ENCODE measurements around the gene RIMS4. TPM values are rescaled to one million over a fixed set of nuclear protein-coding genes. Genes with fewer than 3 reads are reported as not detected.

Gene RIMS4
- not detected for total RNA-seq

DNA sequence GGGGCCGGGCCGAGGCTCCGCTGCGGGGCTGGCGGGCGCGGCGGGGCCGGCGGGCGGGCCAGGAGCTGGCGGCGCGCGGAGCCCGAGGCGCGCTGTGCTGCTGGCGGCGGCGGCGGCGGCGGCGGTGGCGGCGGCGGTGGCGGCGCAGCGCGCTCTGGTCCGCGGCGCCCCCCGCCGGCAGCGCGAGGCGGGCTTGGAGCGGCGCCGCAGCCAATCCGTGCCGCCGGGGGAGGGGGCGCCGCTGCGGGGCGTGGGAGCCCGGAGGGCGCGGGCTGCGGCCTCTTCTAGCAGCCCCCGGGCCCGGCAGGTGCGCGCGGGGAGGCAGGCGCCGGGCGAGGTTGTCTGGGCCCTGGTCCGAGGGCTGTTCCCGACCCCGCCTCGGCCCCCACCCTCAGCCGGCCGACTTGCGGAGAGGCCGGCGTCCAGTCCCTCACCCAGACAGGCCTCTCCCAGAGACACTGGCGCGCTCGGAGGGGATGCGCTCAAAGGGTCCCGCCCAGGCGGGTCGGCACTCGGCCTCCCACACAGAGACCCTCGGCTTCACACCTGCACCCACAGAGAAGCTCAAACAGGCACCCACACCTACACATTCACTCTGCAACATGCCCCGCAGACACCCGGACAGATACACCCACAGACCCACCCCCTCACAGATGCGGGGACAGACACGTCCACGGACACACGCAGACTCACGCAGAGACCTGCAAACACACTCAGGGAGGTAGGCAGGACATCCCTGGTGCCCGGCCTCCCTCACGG is at the start of gene RIMS4:
TSS of gene RIMS4 (minus strand) at position 156 of the 759 bp plus-strand sequence. CDS start 275 bp downstream, outside the sequence.
- CTCF ChIA-PET: no interaction called here
- peaks cover 60% of the 10 kb centered on the region for H3K27me3 Mint-ChIP-seq
- no peak for DNase-seq
- POLR2A ChIA-PET: no interaction called here
- peaks cover 6% of the 10 kb centered on the region for H3K4me1 Mint-ChIP-seq
- H3K27ac Mint-ChIP-seq: no peak within 1 kb of the TSS
- peak within 1 kb of the TSS; percentile 6 for H3K4me3 Mint-ChIP-seq
- no peaks in the 10 kb centered on the region for H3K9me3 Mint-ChIP-seq
- no peaks in the 10 kb centered on the region for H3K36me3 Mint-ChIP-seq (ENCODE audit: low read depth)

DNA sequence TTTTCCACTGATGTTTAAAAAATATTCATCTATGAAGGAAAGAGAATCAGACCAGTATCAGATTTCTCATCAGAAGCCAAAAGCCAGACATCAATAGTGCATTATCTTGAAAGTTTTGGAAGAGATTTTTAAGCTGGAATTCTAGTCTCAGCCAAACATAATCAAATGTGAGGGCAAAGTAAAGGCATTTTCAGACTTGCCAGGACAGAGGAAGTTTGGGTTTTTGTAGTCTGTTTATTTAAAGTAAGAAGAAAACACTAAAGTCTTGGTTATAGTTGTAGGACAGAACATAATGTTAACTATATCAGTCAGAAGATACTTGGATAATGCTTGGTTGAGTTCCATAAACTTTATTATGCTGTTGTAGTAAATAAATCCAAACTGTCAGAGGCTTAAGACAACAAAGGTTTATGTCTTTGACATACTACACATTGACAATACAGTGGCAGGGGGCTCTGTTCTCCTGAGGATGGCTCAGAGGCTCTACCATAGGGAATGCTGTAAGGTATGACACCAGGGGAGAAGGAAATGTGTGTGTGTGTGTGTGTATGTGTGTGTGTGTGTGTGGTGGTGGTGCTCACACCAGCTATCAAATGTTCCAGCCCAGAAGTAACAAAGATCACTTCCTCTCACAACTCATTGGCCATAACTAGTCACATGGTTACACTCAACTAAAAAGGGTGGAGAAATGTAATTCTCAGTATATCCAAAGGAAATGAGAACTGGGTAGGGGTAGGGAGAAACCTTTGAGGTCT is 48.4 kb upstream of the RIMS4 start:
- POLR2A ChIA-PET: no interaction called here
- CTCF ChIA-PET: no interaction called here
- Mint-ChIP-seq H3K36me3 (ENCODE audit: low read depth) (no peaks in the 10 kb centered on the region), H3K4me1 (peaks cover 18% of the 10 kb centered on the region), H3K9me3 (peaks cover 6% of the 10 kb centered on the region), H3K27ac (no peak overlapping the region), H3K4me3 (no peak overlapping the region), H3K27me3 (peaks cover 9% of the 10 kb centered on the region)
- no peak for DNase-seq

DNA sequence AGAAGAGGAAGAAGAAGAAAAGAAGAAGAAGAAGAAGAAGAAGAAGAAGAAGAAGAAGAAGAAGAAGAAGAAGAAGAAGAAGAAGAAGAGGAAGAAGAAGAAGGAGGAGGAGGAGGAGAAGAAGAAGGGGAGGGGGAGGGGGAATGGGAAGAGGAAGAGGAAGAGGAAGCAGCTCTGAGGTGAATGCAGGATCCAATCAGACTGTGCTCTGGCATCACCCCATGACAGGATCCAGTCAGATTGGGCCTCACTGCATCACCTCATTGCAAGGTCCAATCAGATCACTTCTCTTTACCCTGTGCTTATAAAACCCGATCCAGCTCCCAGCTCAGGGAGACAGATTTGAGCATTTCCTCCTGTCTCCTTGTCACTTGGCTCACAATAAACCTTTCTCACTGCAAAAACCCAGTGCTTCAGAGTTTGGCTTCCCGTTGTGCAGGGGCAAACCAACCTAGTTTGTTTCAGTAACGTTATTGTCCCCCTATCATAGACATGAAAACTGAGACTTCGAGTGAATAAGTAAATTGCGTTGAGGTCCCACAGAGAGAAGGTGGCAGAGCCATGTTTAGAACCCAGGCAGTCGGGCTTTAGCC is 46.6 kb upstream of the RIMS4 start:
- DNase-seq: no peak
- Mint-ChIP-seq H3K36me3 (ENCODE audit: low read depth) (no peaks in the 10 kb centered on the region), H3K27ac (no peak overlapping the region), H3K4me3 (no peak overlapping the region), H3K27me3 (peaks cover 9% of the 10 kb centered on the region), H3K9me3 (peaks cover 6% of the 10 kb centered on the region), H3K4me1 (peaks cover 18% of the 10 kb centered on the region)
- CTCF ChIA-PET: no interaction called here
- POLR2A ChIA-PET: no interaction called here

DNA sequence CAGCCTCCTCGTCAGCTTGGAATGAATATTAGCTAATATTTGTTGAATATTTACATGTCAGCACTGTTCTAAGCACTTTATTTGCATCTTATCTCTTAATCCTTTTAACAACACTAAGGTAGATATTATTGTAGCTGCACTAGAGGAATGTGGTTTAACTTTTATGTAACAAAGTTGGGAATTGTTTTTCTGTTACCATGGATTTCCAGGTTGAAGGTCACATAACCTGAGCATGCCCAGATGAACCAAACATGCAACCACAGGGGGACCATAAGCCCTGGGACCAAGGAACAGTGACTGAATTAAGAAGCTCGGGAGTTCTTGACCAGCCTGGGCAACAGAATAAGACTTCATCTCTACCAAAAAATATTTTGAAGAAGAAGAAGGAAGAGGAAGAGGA is 46.1 kb upstream of the RIMS4 start:
- peaks cover 18% of the 10 kb centered on the region for H3K4me1 Mint-ChIP-seq
- POLR2A ChIA-PET: no interaction called here
- H3K9me3 Mint-ChIP-seq: peaks cover 6% of the 10 kb centered on the region
- CTCF ChIA-PET: no interaction called here
- H3K27me3 Mint-ChIP-seq: peaks cover 9% of the 10 kb centered on the region
- no peak for DNase-seq
- H3K4me3 Mint-ChIP-seq: no peak overlapping the region
- no peaks in the 10 kb centered on the region for H3K36me3 Mint-ChIP-seq (ENCODE audit: low read depth)
- H3K27ac Mint-ChIP-seq: no peak overlapping the region

DNA sequence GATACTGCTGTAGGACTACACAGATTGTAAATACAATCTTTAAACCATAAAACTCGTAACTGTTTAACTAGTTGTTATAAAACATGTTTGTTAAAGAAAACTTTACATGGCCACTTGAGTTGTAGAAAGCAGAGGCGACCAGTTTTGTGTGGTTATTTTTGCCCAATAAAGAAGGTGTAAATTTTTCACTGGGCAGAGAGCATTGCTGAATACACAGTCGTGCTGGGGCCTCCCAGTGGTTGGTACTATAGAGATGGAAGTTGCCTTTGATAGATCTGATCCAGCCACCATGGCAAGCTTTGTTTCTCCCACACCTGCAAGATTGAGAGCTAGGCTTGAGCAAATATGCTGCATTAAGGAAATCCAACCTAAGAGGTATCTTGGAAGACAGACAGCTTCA is 41.2 kb upstream of the RIMS4 start:
- ChIA-PET POLR2A (no interaction called here), CTCF (no interaction called here)
- Mint-ChIP-seq H3K27me3 (peaks cover 15% of the 10 kb centered on the region), H3K9me3 (no peaks in the 10 kb centered on the region), H3K36me3 (ENCODE audit: low read depth) (no peaks in the 10 kb centered on the region), H3K4me3 (no peak overlapping the region), H3K4me1 (peaks cover 3% of the 10 kb centered on the region), H3K27ac (no peak overlapping the region)
- no peak for DNase-seq

DNA sequence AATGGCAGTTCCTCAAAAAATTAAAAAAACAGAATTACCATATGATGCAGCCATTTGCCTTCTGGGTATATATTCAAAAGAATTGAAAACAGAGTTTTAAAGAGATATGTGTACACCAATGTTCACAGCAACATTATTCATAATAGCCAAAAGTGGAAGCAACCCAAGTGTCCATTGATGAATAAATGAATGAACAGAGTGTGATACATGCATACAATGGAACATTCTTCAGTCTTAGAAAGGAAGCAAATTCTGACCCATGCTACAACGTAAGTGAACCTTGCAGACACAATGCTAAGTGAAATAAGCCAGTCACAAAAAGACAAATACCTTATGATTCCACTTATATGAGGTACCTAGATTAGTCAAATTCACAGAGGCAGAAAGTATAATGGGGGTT is 40.5 kb upstream of the RIMS4 start:
- Mint-ChIP-seq H3K9me3 (no peaks in the 10 kb centered on the region), H3K27ac (no peak overlapping the region), H3K36me3 (ENCODE audit: low read depth) (no peaks in the 10 kb centered on the region), H3K4me3 (no peak overlapping the region), H3K4me1 (no peaks in the 10 kb centered on the region), H3K27me3 (peaks cover 14% of the 10 kb centered on the region)
- POLR2A ChIA-PET: no interaction called here
- CTCF ChIA-PET: no interaction called here
- DNase-seq: no peak

DNA sequence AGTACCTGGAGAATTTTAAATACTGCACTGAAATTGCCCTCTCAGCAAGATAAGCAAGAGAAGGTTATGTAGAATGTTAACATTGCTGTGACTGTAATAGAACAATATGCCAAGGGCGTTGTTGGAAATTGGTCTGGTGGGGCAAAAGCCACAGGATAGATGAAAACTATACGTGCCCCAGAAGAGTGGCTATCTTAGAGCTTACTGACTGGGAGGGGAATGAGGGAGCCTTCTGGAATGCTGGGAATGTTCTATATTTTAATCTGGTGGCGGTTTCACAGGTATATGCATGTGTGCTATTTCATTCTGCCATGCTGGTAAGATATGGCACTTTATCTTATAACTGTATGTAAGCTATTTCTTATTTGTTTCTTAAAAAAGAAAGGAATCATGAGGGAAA is 39.9 kb upstream of the RIMS4 start:
- Mint-ChIP-seq H3K36me3 (ENCODE audit: low read depth) (no peaks in the 10 kb centered on the region), H3K27ac (no peak overlapping the region), H3K27me3 (peaks cover 15% of the 10 kb centered on the region), H3K9me3 (no peaks in the 10 kb centered on the region), H3K4me1 (no peaks in the 10 kb centered on the region), H3K4me3 (no peak overlapping the region)
- ChIA-PET POLR2A (no interaction called here), CTCF (interaction anchor here (0.7 kb wide), 1 partner anchor 267 kb away, joined by 3 read pairs; no protein-coding TSS in a partner anchor)
- DNase-seq: no peak

DNA sequence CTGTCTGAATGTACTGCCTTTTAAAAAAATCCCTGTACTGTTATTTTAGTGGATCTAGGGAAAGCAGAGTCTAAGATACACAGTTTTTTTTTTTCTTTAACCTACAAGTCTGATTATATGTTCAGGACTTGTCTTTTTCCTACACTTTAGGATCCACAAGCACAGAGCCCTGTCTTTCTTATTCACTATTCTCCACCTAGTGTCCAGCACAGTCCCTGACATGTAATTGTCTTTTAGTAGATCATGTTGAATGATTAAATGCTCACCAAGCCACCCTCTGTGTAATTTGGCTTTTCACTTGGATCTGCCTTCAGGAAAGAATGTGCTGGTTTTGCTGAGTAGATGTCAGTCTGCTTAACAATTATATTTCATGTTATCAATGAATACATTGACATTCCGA is 39.4 kb upstream of the RIMS4 start:
- H3K36me3 Mint-ChIP-seq (ENCODE audit: low read depth): no peaks in the 10 kb centered on the region
- peaks cover 14% of the 10 kb centered on the region for H3K27me3 Mint-ChIP-seq
- no peaks in the 10 kb centered on the region for H3K4me1 Mint-ChIP-seq
- no peaks in the 10 kb centered on the region for H3K9me3 Mint-ChIP-seq
- CTCF ChIA-PET: no interaction called here
- H3K27ac Mint-ChIP-seq: no peak overlapping the region
- POLR2A ChIA-PET: no interaction called here
- no peak overlapping the region for H3K4me3 Mint-ChIP-seq
- no peak for DNase-seq

DNA sequence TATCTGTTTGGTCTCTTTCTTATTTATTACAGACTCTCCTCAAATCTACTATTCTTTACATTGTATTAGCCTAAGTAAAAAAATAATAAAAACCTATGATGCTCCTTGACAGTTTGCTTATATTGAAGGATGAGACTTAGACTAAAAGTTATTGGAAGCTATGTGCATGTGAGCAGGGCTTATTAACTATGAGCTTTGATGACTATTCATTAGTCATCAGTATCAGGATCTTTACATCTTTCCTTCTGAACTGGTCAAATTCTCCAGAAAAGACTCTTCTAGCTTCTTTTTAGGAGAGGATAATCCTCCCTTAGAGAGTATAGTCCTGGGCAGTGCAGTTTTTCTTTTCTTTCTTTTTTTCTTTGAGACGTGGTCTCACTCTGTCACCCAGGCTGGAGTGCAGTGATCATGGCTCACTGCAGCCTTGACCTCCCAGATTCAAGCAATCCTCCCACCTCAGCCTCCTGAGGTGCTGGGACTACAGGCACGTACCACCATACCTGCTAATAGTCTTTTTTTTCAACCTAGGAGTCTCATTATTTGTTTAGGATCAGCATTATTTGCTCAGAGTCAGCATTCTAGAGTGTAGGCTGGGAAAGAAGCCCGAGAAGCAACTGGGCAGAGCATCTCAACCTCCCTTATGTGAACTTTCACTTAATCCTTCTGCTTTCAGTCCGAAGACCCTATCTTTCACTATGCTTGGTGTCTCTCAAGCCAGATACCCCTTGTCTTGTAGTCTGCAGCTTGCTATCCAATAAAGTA is 38.1 kb upstream of the RIMS4 start:
- CTCF ChIA-PET: interaction anchor here (0.5 kb wide), 1 partner anchor 908 kb away, joined by 3 read pairs; no protein-coding TSS in a partner anchor
- Mint-ChIP-seq H3K36me3 (ENCODE audit: low read depth) (no peaks in the 10 kb centered on the region), H3K9me3 (no peaks in the 10 kb centered on the region), H3K27ac (no peak overlapping the region), H3K4me3 (no peak overlapping the region), H3K27me3 (peaks cover 16% of the 10 kb centered on the region), H3K4me1 (no peaks in the 10 kb centered on the region)
- DNase-seq: no peak
- POLR2A ChIA-PET: no interaction called here

DNA sequence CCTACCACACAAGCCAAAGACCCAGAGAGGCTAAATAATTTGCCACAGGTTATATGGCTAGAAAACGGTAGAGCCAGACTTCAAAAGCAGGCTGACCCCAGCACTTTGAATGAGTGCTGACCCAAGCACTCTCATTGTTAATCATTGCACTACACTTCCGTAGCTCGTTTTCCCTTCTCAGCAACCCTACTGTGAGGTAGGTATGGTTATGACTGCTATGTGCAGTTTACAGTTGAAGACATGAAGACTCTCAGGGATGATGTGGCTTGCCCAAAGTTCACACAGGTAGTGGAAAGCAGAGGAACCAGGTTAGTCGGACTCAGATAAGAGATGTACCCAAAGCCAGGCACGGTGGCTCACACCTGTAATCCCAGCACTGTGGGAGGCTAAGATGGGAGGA is 33.5 kb upstream of the RIMS4 start:
- Mint-ChIP-seq H3K27me3 (peaks cover 19% of the 10 kb centered on the region), H3K4me1 (no peaks in the 10 kb centered on the region), H3K27ac (no peak overlapping the region), H3K9me3 (no peaks in the 10 kb centered on the region), H3K4me3 (no peak overlapping the region), H3K36me3 (ENCODE audit: low read depth) (no peaks in the 10 kb centered on the region)
- POLR2A ChIA-PET: no interaction called here
- no peak for DNase-seq
- CTCF ChIA-PET: no interaction called here

DNA sequence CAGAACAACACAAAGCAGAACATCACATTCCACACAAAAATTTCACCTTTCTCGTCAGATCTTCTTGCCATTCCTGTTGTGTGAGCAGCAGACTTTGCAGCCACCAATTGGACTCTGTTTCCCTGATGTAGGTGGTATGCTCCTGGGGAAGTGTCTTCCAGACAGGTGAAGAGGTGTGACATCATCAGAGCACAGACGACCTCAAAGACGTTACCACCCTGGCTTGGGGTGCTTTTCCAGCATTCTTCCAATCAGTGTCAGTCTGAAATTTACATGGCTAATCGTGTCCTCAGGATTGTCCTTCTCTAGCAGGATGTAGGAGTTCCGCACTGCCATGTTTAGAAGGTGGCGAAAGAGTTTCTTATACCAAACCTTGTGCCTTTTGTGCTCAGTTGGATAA is 31.6 kb upstream of the RIMS4 start:
- ChIA-PET POLR2A (no interaction called here), CTCF (no interaction called here)
- Mint-ChIP-seq H3K4me3 (no peak overlapping the region), H3K4me1 (no peaks in the 10 kb centered on the region), H3K27ac (no peak overlapping the region), H3K36me3 (ENCODE audit: low read depth) (no peaks in the 10 kb centered on the region), H3K9me3 (no peaks in the 10 kb centered on the region), H3K27me3 (peaks cover 17% of the 10 kb centered on the region)
- no peak for DNase-seq

DNA sequence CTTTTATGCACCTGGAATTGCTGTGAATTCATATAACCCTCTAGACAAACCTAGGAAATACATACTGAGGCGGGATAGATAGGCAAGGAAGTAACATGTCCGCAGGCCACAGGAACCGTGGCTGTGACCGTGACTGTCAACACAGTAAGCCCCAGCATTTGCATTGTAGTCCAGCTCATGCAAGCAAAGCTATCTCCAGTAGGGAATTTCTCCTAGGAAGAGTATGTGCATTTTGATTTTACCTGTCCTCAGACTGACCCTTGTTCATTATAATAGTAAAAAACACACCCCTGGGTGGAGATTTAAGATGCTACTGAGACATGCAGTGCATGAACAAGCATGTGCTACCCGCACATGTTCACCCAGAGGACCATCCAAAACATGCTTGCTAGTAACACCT is 30.5 kb upstream of the RIMS4 start:
- H3K36me3 Mint-ChIP-seq (ENCODE audit: low read depth): no peaks in the 10 kb centered on the region
- DNase-seq: no peak
- H3K9me3 Mint-ChIP-seq: no peaks in the 10 kb centered on the region
- H3K4me3 Mint-ChIP-seq: no peak overlapping the region
- peaks cover 17% of the 10 kb centered on the region for H3K27me3 Mint-ChIP-seq
- ChIA-PET POLR2A (no interaction called here), CTCF (no interaction called here)
- no peak overlapping the region for H3K27ac Mint-ChIP-seq
- no peaks in the 10 kb centered on the region for H3K4me1 Mint-ChIP-seq

DNA sequence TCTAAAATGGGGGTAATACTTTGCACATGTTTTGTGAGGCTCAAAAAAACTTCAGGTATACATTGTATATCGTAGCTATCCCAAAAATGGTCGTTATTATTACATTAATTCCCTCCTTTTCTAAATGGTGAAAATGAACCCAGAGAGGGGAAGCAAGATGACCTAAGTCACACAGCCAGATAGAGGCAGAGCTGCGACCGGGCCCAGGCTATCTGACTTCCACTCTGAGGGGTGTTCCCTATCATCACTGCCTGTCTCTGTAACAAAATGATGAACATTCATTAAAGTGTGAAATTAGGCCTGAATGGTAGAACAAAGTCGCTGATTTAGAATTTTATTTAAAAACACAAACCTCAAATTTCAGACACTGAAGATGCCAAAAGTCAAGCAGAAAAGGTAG is 29.1 kb upstream of the RIMS4 start:
- DNase-seq: no peak
- Mint-ChIP-seq H3K4me1 (no peaks in the 10 kb centered on the region), H3K27ac (no peak overlapping the region), H3K36me3 (ENCODE audit: low read depth) (no peaks in the 10 kb centered on the region), H3K4me3 (no peak overlapping the region), H3K27me3 (peaks cover 12% of the 10 kb centered on the region), H3K9me3 (no peaks in the 10 kb centered on the region)
- ChIA-PET CTCF (interaction anchor here (0.7 to 1.0 kb wide), 3 partner anchors 13 to 487 kb away, joined by 3 read pairs; no protein-coding TSS in a partner anchor), POLR2A (no interaction called here)

Measured in activated CD4-positive, alpha-beta T cell treated with anti-CD3 and anti-CD28 coated beads, Interleukin-2, amount 10 ng/mL, durations not matched to agents 7 days and 5 days (primary cell).